Astrocyte (in vitro differentiated cells and primary cell): ENCODE results near the gene GAB1.

Experiments
- CTCF ChIP-seq: IDR thresholded peaks from 2 replicates; pipeline ENCODE4 v1.5.1; 2011; ENCODE audit warnings: low read depth, mild to moderate bottlenecking, inconsistent platforms, low read length, moderate library complexity; ENCODE audit not compliant: insufficient read depth
- EZH2 ChIP-seq: IDR thresholded peaks from 2 replicates; pipeline ENCODE4 v1.6.1; 2012; ENCODE audit warnings: mild to moderate bottlenecking, low read length, inconsistent platforms; ENCODE audit not compliant: insufficient read depth

GRCh38 chr4:143506031-143506430 is 169.4 kb downstream of the GAB1 start:
- TF ChIP-seq EZH2 (no peak), CTCF (no peak)
